DND-41 (cell line): ENCODE measurements around the gene TSPAN1.

Source experiments
- ATAC-seq: fragments of 200-7000 bp; cut with Tn5 transposase; 3 replicates; pipeline ENCODE4 v1.9.1; 2021; ENCODE audit warnings: low read depth; ENCODE audit not compliant: insufficient read depth
- DNase-seq: peaks from one replicate; pipeline ENCODE4 v3.0.0-alpha.2; 2020
- H2AFZ ChIP-seq: 2 replicates; pipeline ENCODE4 v1.6.0; 2012; ENCODE audit warnings: low read depth, low read length
- H3K27ac ChIP-seq: 2 replicates; pipeline ENCODE4 v1.5.1; 2012; ENCODE audit warnings: low read length, inconsistent platforms
- H3K27me3 ChIP-seq: fragments of 200-600 bp; sonication (generic); 2 replicates; pipeline ENCODE4 v1.6.0; 2012; ENCODE audit warnings: low read length, mild to moderate bottlenecking, inconsistent platforms; ENCODE audit not compliant: insufficient read depth, poor library complexity
- H3K36me3 ChIP-seq: 2 replicates; pipeline ENCODE4 v1.5.1; 2012; ENCODE audit warnings: low read length, inconsistent platforms; ENCODE audit not compliant: insufficient read depth
- H3K4me1 ChIP-seq: 2 replicates; pipeline ENCODE4 v1.5.1; 2012; ENCODE audit warnings: mild to moderate bottlenecking, low read length; ENCODE audit not compliant: insufficient read depth
- H3K4me2 ChIP-seq: 2 replicates; pipeline ENCODE4 v1.6.0; 2012; ENCODE audit warnings: mild to moderate bottlenecking, moderate library complexity, low read length, inconsistent platforms; ENCODE audit not compliant: insufficient read depth
- H3K4me3 ChIP-seq, 2 experiments: fragments of 200-600 bp in 1 of 2; shearing (Covaris generic) in 1 of 2; 2 replicates each; pipeline ENCODE4 v1.5.1; 2012 to 2016; ENCODE audit warnings: inconsistent platforms in 2 of 2, low read length in 2 of 2, mild to moderate bottlenecking in 2 of 2, low read depth in 1 of 2, moderate library complexity in 1 of 2
- H3K79me2 ChIP-seq: 2 replicates; pipeline ENCODE4 v1.6.0; 2012; ENCODE audit warnings: low read length, inconsistent platforms; ENCODE audit not compliant: insufficient read depth
- H3K9ac ChIP-seq: 2 replicates; pipeline ENCODE4 v1.6.0; 2012; ENCODE audit warnings: low read depth, mild to moderate bottlenecking, inconsistent platforms, low read length, moderate library complexity
- H3K9me3 ChIP-seq: 2 replicates; pipeline ENCODE4 v1.5.1; 2012; ENCODE audit warnings: low read length, moderate library complexity, mild to moderate bottlenecking, inconsistent platforms; ENCODE audit not compliant: insufficient read depth, severe bottlenecking
- H4K20me1 ChIP-seq: 2 replicates; pipeline ENCODE4 v1.6.0; 2012; ENCODE audit warnings: low read length; ENCODE audit not compliant: insufficient read depth
- CTCF ChIP-seq: IDR thresholded peaks from 2 replicates; pipeline ENCODE4 v1.5.1; 2012; ENCODE audit warnings: borderline replicate concordance, low read length, moderate library complexity, mild to moderate bottlenecking; ENCODE audit not compliant: poor library complexity, severe bottlenecking; ENCODE audit errors: extremely low read depth
- EZH2 ChIP-seq: IDR thresholded peaks from 3 replicates; pipeline ENCODE4 v1.6.1; 2012; ENCODE audit warnings: borderline replicate concordance, low read depth, mild to moderate bottlenecking, moderate library complexity, low read length, inconsistent platforms; ENCODE audit not compliant: severe bottlenecking

The TSPAN1 gene

GRCh38 chr1:46130606-46131005, 44.3 kb upstream of the TSPAN1 start:
- Histone ChIP-seq H3K4me2 (peak overlapping the region; percentile 83), H3K4me1 (peaks cover 41% of the 10 kb centered on the region), H3K4me3 (peak overlapping the region; percentile 80 to 81), H3K9me3 (no peaks in the 10 kb centered on the region), H3K36me3 (no peaks in the 10 kb centered on the region), H3K9ac (peak overlapping the region; percentile 67), H4K20me1 (no peaks in the 10 kb centered on the region), H3K79me2 (peaks cover 71% of the 10 kb centered on the region), H3K27me3 (no peaks in the 10 kb centered on the region), H2AFZ (no peak overlapping the region), H3K27ac (peak overlapping the region; percentile 44; the same call in 1 of the 2 replicates)
- ATAC-seq, result no peak
- no peak for DNase-seq
- TF ChIP-seq EZH2 (no peak), CTCF (no peak)

- Histone ChIP-seq H3K9me3 (no peaks in the 10 kb centered on the region), H3K4me1 (peaks cover 41% of the 10 kb centered on the region), H3K9ac (peak overlapping the region; percentile 67), H3K4me3 (peak overlapping the region; percentile 80 to 81), H2AFZ (peak overlapping the region; percentile 51), H3K79me2 (peaks cover 68% of the 10 kb centered on the region), H3K27me3 (no peaks in the 10 kb centered on the region), H3K27ac (peak overlapping the region; percentile 49), H3K4me2 (peak overlapping the region; percentile 83), H4K20me1 (no peaks in the 10 kb centered on the region), H3K36me3 (no peaks in the 10 kb centered on the region)
- no peak for DNase-seq
- ATAC-seq, result no peak
- TF ChIP-seq EZH2 (no peak), CTCF (no peak)
These were observed 43.8 kb upstream of the TSPAN1 start for GRCh38 chr1:46131093-46131492.

DNA sequence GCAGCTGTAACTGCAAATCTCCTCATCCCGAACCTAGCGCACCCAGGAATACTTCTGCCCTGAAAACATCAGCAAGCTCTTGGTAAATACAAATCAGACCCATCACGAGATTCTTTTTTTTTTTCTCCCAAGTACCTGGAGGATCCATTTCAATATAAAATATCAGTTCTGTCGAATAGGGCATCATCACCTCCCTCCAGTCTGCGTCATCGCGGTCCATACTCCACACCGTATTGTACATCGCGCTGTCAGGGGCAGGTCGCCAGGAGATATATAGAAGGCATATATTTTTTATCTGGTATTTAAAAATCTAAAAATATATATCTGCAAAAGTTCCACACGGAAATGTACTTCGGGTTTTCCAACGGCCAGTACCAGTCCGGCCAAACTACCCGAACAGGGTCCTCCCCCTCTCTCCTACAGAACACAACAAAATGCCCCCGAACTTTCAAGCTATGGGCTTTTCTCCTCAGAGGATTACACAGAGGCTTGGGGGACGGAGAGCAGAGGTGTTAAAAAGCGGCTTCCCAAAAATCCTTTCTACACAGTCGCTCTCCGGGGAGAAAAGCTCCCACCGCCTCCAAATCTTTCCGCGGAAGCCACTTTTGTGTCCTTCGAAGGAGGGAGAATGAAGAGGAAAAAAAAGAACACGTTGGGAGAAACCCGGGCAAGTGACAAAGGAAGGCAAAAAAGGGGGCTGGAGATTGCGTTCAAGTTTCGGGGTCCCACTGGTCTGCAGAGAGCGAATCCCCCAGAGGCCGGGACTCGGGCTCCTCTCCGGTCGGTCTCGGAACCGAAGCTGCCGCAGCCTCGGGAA, 43.0 kb upstream of the TSPAN1 start:
- Histone ChIP-seq H3K27me3 (no peaks in the 10 kb centered on the region), H2AFZ (peak overlapping the region; percentile 97), H3K4me1 (peaks cover 41% of the 10 kb centered on the region), H3K4me2 (peak overlapping the region; percentile 83), H3K9me3 (no peaks in the 10 kb centered on the region), H3K79me2 (peaks cover 60% of the 10 kb centered on the region), H3K4me3 (peak overlapping the region; percentile 80 to 81), H3K36me3 (no peaks in the 10 kb centered on the region), H4K20me1 (no peaks in the 10 kb centered on the region), H3K9ac (peak overlapping the region; percentile 67), H3K27ac (peak overlapping the region; percentile 100)
- ATAC-seq (peak; percentile 4), DNase-seq (peak; percentile 44)
- TF ChIP-seq EZH2, result no peak
- TF ChIP-seq CTCF, result no peak
